ENCODE measurements around the gene RAPGEF3.
A peak's percentile ranks its signal among the peaks of the same experiment; 100 is the strongest.

Gene RAPGEF3

DNA sequence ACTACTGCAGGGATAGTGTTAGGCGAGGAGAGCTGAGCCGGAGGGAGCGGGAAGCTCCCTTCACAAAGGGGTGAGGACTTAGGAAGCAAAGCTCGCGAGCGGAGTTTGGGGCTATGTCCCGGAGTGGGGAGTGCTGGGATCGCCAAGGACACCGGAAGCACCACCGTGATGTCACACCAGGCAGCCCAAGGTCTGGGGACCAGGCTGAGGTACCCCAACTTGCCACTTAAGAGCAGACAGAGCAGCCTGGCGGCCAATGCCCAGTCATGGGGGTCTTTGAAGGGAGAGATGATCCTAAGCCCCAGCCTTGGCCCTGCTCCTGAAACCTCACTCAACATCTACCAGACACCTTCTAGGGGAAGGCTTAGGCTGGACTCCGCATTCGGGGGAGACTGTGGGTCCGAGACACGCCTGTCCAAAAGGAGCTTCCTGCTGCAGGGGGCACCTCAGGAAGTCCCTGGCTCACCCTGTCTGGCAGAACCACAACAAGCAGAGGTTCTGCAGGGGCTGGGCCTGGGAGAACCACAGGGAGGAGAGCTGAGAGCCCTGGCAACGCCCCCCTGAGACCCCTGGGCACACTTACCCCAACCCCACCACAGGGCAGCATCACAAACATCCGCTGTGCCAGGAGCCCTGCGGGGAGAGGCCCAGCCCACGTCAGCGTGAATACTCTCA lies 32.1 kb upstream of the RAPGEF3 start:
- DNase-seq = no peak

DNA sequence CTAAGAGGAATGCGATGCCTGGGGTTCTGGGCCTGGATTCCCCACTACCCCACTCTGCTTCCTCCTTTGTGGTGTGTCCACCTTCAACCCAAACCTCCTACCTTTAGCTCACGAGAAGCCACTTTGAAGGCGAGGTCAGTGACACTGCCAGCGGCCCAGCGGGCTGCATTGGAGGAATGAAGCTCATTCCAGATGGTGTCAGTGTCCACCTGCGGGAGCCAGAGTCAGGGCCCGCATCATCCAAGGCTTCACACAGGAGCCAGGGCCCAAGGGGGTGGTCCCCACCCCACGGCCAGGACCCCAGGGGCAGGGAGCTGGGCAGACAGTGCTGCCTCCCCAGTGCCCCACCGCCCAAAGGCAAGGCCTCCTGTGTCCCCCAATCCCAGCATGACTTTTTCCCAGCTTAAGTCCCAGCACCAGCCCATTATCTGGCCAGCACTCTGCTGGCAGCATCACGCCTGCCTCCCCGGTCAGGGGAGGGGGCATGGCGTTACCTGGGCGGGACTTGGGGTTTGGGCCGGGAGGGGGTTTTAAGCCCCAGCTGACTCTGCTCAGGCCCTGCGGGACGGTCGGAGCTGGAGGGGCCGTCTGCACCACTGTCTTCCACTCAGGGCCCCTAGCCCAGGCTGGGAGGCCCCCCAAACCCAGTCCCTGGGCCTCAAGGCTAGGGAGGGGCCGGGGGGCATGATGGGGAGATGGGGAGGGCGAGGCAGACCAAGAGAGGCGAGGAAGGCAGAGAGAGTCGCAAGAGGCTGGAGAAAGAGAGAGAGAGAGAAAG lies 31.2 kb upstream of the RAPGEF3 start:
- DNase-seq = no peak

DNA sequence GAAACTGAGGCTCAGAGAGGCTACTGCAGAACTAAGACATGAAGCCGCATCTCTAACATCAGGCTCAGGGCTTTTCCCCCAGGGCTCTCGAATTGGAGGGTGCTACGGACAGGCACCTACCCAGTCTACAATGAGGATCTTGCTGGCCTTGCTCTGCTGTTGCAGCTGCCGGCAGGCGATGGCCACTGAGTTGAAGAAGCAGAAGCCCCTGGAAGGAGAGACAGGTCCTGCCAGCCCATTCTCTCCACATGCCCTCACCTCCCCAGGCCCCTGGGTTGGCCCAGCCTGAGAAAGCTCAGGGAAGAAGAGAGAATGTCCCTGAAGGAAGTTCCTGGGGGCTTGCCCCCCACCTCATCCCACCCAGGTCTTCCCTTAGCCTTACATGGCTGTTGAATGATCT lies 30.5 kb upstream of the RAPGEF3 start:
- DNase-seq = no peak

DNA sequence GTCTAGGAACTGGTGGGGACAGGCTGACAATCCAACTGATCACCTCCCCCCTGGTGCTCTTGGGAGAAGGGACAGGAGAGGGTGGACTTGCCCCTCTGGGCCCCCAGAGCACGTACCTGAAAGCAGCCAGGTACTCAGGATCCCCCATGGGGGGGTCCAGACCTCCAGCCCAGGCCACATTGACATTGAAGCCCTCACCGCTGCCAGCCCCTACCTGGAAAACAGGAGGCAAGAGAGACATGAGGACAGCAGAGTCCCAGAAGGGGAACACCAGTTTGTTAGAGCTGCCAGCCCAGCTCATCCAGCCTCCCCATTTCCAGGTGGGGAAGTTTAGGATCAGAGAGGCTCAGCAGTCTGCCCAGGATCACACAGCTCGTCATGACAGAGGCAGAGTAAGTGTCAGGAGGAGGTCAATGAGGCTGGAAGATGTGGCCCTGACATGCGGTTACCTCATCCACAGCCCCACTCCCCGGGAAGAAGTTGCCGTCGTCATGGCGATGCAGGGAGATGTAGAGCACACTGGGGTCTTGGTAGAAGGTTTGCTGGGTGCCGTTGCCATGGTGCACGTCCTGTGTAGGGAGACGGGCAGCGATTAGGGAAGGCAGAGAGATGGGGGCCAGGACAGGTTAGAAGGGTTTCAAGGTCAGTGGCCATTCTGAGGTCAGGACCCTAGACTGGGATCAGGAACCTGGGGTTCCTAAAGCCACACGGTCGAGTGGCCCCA lies 29.1 kb upstream of the RAPGEF3 start:
- DNase-seq = no peak

DNA sequence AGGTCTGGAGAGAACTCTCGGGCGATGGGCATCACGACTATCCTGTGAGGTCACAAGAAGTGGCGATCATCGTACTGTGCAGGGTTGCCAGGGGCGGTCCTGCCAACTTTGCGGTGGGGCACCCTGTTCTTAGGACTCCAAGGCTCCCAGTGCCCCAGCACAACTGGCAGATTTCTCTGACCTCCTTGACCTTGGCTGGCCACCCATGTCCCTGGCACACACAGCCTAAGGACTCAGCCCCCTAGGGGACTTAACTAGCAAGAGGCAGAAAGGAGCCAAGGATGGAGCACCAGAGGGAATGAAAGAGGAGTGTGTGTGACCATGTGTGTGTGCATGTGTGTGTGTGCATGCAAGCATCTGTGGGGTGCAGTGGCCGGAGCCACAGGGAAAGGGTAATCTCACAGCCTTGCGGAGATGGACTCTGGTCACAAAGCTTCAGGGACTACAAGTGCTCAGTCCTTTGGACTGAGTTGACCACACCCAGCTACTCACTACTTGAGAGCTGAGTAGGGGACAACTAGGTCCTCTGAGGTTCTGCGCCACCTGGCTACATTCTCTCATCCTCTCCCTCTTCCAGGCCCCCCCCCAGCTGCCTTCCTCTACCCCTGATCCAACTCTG lies 28.1 kb upstream of the RAPGEF3 start:
- DNase-seq = no peak

GRCh38 chr12:47785887-47786661 lies 27.4 kb upstream of the RAPGEF3 start:
- no peak for DNase-seq

DNA sequence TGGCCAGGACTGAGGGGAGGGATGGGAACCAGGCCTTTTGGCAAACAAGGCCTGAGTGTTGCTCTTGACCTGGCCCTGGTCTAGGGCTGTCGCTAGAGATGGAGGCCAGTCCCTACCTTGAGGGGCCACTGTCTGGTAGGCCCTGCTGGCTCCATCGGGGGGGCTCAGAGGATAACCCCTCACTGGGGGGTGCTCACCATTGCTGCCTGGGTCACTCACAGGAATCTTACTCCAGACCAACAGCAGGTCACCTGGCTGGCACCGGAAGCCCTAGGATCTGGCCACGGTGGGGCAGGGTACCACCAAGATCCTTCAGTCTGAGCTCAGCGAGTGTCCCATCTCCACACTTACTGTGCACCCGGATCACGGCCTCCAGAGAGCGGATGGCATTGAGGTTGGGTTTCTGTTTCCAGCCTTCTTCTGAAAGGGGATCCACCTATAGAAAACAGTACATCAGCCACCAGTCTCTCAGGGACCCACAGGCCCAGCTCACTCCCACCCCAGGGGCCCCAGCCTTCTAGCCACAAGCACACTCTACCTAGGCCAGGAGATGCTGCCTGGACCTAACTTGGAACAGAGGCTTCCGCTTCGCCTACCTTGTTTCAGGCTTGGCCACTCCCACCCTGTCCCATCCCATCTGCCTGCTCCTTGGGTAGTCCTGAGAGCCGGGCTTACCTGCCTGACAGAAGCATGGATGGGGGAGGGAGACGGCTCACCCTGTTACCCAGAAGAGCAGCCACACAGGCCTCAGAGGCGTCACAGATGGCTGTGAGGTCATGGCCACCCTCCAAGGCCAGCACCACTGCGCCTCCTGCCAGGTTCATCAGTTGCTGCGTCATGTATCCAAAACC lies 26.6 kb upstream of the RAPGEF3 start:
- DNase-seq = no peak

GRCh38 chr12:47783821-47784819 lies 25.4 kb upstream of the RAPGEF3 start:
- no peak for DNase-seq

DNA sequence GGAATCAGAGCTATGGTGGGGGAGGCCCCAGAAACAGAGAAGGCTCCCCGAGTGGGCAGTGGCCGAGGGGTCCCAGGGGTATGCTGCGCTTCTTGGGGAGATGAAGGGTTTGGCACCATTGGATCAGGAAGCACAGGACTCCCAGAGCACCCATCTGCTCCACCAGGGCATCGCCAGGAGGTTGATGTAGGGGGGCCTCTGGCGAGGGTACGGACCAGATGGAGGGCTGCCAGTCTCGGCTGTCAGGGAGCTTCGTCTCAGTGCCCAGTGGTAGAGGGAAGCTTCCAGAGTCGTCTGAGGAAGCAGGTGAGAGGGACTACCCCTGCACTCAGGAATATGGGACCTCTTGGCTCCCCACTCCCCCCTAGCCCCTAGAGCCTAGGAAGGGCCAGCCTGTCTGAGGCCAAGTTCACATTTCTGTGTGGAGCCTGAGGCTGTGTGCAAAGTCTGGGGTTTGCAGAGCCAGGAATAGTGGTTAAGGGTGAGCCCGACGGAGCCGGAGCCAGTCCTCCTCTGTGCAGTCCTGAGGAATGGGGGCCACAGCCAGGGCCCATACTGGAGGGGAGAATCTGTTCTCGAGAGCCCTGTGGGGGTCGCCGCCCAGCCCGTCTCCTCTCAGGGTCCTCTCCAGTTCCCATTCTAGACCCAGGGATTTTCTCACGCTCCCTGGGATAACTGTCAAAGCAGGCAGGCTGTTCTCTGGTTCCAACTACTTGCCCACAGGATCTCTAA lies 24.5 kb upstream of the RAPGEF3 start:
- no peak for DNase-seq

DNA sequence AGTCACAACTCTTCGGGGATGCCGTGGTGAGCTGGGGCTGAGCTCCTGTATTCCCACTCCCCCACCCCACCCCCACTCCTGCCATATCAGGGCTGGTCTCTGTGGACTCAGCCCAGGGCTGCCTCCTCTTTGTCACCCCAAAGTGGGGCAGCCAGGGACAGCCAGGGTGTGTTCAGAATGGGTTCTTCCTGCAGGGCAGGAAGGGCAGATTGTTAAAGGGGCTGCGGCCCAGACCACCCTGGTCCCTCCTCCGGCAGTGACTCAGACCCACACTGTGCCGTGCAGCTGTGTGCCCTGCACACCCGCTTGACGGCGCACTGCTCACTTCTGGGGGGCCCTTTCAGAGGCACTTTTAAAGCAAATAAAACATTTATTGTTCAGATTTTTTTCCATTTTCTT lies 23.7 kb upstream of the RAPGEF3 start:
- DNase-seq = no peak

GRCh38 chr12:47781479-47782371 lies 23.0 kb upstream of the RAPGEF3 start:
- DNase-seq = no peak

DNA sequence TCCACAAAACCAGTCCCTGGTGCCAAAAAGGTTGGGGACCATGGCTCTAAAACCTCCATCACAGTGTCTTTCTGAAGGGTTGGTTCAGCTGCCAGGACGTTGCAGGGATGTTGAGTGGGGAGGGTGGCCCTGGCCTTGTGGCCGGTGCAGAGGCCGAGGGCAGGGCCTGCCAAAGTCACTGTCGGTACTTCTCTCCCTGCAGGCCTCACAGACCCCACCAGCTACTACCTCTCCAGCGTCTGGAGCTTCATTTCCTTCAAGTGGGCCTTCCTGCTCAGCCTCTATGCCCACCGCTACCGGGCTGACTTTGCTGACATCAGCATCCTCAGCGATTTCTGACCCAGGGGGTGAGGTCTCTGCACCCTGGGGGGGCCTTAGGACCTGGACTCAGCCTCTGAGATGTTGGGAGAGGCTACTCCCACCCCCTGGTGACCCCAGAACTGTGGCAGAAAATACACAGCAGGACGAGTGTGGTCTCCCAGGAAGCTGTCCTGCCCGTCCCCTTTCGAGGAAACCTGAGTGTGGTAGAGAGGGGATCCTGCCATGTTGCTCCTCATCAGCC lies 21.3 kb upstream of the RAPGEF3 start:
- DNase-seq = no peak

DNA sequence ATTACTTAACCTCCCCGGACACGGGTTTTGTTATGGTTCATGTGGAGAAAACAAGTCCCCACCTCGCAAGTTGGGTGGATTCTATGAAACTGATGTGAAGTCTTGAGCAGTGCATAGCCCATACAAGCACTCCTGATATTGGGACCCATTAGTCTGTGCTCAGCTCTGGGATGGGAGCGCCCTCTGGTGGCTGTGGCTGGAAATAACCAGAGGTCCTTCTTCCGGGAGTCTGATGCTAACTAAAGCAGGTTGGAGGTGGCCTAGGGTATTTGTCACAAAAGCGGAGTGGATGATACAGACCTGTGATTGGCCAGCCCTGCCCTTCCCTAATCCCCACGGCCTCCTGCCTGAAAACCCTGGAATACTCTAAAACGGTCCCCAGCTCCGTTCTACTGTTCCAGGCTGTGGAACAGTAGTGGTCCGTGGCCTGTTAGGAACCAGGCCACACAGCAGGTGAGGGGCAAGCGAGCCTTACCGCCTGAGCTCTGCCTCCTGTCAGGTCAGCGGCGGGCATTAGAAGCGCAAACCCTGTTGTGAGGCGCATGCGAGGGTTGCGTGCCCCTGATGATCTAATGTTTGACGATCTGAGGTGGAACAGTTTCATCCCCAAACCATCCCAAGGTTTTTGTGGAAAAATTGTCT lies 20.7 kb upstream of the RAPGEF3 start:
- peak; percentile 80 for DNase-seq

DNA sequence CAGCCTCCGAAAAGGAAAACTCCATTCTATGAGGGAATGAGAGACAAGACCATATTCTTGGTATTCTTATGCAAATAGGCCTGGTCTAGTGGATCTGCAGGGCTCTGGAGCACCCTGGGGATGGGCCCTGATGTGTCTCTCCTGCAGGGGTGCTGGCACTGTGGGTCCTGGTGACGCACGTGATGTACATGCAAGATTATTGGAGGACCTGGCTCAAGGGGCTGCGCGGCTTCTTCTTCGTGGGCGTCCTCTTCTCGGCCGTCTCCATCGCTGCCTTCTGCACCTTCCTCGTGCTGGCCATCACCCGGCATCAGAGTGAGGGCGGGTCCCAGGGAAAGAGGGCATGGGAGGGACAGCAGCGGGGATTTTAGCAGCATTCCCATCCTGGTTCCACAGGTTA lies 20.2 kb upstream of the RAPGEF3 start:
- no peak for DNase-seq

GRCh38 chr12:47777741-47778558 lies 19.3 kb upstream of the RAPGEF3 start:
- no peak for DNase-seq

- DNase-seq = no peak
These were observed 18.5 kb upstream of the RAPGEF3 start for GRCh38 chr12:47777151-47777550.
